ENCODE data around the gene COX14.

DNA sequence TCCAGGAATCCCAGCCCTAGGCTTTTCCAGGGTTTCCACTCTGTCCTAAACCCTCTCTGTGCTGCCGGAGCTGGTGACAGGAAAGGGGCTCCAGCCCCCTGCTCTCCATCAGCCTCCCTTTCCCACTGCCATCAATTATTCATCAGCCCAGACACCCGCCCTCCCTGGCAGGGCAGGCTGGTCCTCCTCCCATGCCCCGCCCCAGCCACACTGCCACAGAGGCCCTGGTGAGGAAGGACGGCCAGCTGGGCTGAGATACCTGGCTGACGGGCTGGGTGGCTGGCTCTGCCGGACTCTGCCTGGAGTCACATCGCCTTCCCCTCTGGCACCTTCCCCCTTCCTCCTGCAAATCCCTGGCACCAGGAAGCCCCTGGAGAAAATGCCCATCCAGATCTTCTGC, 38.8 kb upstream of the COX14 start:
- TF ChIP-seq, protein P1, sequence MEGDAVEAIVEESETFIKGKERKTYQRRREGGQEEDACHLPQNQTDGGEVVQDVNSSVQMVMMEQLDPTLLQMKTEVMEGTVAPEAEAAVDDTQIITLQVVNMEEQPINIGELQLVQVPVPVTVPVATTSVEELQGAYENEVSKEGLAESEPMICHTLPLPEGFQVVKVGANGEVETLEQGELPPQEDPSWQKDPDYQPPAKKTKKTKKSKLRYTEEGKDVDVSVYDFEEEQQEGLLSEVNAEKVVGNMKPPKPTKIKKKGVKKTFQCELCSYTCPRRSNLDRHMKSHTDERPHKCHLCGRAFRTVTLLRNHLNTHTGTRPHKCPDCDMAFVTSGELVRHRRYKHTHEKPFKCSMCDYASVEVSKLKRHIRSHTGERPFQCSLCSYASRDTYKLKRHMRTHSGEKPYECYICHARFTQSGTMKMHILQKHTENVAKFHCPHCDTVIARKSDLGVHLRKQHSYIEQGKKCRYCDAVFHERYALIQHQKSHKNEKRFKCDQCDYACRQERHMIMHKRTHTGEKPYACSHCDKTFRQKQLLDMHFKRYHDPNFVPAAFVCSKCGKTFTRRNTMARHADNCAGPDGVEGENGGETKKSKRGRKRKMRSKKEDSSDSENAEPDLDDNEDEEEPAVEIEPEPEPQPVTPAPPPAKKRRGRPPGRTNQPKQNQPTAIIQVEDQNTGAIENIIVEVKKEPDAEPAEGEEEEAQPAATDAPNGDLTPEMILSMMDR (IDR thresholded peaks at IDR 0.05): no peak
- no peak for TF ChIP-seq POLR2A (IDR thresholded peaks at IDR 0.05)

Data from right lobe of liver (tissue), 4 donors.